IMR-90 (cell line): ENCODE data around the gene ASMTL.

Experiments used
- BHLHE40 ChIP-seq: fragments of 150-350 bp; IDR thresholded peaks from 2 replicates; pipeline ENCODE4 v1.6.1; 2016; ENCODE audit warnings: mild to moderate bottlenecking, low read depth, low read length
- CEBPB ChIP-seq: IDR thresholded peaks from 2 replicates; pipeline ENCODE4 v1.6.1; 2012; ENCODE audit warnings: low read depth, low read length, improper control_type of control experiment
- CHD1 ChIP-seq: IDR thresholded peaks from 2 replicates; pipeline ENCODE4 v1.6.1; 2012; ENCODE audit warnings: low read depth, low read length, improper control_type of control experiment
- CTCF ChIP-seq: conservative IDR thresholded peaks from 2 replicates; pipeline ENCODE4 v1.5.1; 2012; ENCODE audit warnings: mild to moderate bottlenecking, low read depth, low read length, improper control_type of control experiment
- ELK1 ChIP-seq: fragments of 150-350 bp; IDR thresholded peaks from 2 replicates; pipeline ENCODE4 v1.6.1; 2016; ENCODE audit warnings: low read depth, mild to moderate bottlenecking, low read length, moderate library complexity, borderline replicate concordance
- FOS ChIP-seq: fragments of 150-350 bp; IDR thresholded peaks from 2 replicates; pipeline ENCODE4 v1.6.1; 2016; ENCODE audit warnings: low read depth, low read length
- MAFK ChIP-seq: IDR thresholded peaks from 2 replicates; pipeline ENCODE4 v1.6.1; 2012; ENCODE audit warnings: low read depth, low read length, improper control_type of control experiment
- MXI1 ChIP-seq: IDR thresholded peaks from 2 replicates; pipeline ENCODE4 v1.6.1; 2012; ENCODE audit warnings: low read depth, mild to moderate bottlenecking, low read length, moderate library complexity, borderline replicate concordance
- NFE2L2 ChIP-seq: fragments of 150-350 bp; IDR thresholded peaks from 2 replicates; pipeline ENCODE4 v1.6.1; 2016; ENCODE audit warnings: low read depth, mild to moderate bottlenecking, low read length
- POLR2A ChIP-seq: IDR thresholded peaks from 2 replicates; pipeline ENCODE4 v1.6.1; 2012; ENCODE audit warnings: mild to moderate bottlenecking, low read depth, low read length
- RAD21 ChIP-seq: IDR thresholded peaks from 2 replicates; pipeline ENCODE4 v1.6.1; 2012; ENCODE audit warnings: low read length, improper control_type of control experiment
- USF2 ChIP-seq: fragments of 150-350 bp; IDR thresholded peaks from 2 replicates; pipeline ENCODE4 v1.6.1; 2017; ENCODE audit warnings: mild to moderate bottlenecking, antibody characterized with exemption, low read length, low read depth

GRCh38 chrX:1449823-1450149 lies 2.9 kb downstream of the ASMTL start:
- TF ChIP-seq CTCF (no peak), CEBPB (no peak), CHD1 (no peak), POLR2A (no peak), USF2 (no peak), RAD21 (no peak), BHLHE40 (no peak), MXI1 (no peak), NFE2L2 (no peak), ELK1 (no peak), MAFK (no peak), FOS (no peak)
